HFF-Myc (cell line): Measurements from ENCODE around the gene GAS7.

Experiments
- DNase-seq: peaks from one replicate; pipeline ENCODE4 v3.0.0-alpha.2; 2011; ENCODE audit warnings: low read depth; ENCODE audit errors: extremely low read depth
- H3K4me3 ChIP-seq: replicated peaks from 2 replicates; pipeline ENCODE4 v1.5.1; 2011; ENCODE audit warnings: low read depth, mild to moderate bottlenecking, control low read depth, low read length
- TF ChIP-seq, protein P1 (sequence below): IDR thresholded peaks from 2 replicates; pipeline ENCODE4 v1.5.1; 2012; ENCODE audit warnings: mild to moderate bottlenecking, low read depth, low read length, control low read depth; ENCODE audit errors: missing control alignments

GAS7 gene

DNA sequence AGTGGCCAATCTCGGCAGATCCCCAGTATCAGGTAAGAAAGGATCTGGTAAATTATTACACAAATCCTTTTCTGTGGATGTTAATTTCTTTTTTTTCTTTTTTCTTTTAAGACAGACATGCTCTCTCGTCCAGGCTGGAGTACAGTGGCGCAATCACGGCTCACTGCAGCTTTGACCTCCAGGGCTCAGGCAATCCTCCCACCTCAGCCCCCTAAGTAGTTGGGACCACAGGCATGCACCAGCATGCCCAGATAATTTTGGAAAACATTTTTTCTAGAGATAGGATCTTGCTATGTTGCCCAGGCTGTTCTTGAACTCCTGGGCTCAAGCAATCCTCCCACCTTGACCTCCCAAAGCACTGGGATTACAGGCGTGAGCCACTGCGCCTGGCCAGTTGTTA lies 54.0 kb downstream of the GAS7 start:
- no peak overlapping the region for H3K4me3 ChIP-seq
- no peak for DNase-seq
- TF ChIP-seq, protein P1, sequence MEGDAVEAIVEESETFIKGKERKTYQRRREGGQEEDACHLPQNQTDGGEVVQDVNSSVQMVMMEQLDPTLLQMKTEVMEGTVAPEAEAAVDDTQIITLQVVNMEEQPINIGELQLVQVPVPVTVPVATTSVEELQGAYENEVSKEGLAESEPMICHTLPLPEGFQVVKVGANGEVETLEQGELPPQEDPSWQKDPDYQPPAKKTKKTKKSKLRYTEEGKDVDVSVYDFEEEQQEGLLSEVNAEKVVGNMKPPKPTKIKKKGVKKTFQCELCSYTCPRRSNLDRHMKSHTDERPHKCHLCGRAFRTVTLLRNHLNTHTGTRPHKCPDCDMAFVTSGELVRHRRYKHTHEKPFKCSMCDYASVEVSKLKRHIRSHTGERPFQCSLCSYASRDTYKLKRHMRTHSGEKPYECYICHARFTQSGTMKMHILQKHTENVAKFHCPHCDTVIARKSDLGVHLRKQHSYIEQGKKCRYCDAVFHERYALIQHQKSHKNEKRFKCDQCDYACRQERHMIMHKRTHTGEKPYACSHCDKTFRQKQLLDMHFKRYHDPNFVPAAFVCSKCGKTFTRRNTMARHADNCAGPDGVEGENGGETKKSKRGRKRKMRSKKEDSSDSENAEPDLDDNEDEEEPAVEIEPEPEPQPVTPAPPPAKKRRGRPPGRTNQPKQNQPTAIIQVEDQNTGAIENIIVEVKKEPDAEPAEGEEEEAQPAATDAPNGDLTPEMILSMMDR, result no peak

DNA sequence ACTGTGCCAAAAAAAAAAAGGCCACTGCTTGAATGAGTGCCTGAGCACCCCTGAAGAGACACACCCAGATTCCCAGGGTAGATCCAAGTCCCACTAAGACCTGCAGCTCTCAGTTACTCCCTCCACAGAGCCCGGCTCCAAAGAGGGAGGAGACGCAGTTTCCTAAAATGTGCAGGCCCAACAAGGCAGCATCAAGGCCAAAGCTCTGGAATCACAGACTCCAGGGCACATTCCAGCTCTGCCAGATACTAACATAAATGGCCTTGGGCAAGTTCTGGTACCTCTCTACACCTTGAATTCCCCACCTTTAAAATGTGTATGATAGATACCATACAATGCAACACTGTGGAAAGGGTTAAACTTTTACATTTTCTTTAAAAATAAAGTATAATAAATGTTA lies 57.0 kb downstream of the GAS7 start:
- no peak overlapping the region for H3K4me3 ChIP-seq
- TF ChIP-seq, protein P1, result no peak
- DNase-seq, result no peak

DNA sequence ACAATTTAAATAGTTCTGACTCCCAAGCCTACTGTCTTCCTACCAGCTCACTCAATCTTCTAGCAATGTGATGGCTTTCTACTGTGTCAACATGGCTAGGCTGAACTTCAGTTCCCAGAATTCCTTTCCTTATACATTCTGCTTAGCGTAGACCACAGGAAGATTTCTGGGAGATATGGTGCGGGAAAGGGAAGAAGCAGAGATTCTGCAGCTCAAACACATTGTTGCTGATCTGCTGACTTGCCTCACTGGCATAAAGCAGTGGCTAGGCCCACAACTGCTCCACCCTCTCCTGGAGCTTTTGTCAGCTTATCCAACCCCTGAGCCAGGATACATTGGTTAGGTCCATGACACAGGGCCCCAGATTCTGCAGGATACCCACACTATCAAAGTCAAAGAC lies 58.8 kb downstream of the GAS7 start:
- TF ChIP-seq, protein P1, result no peak
- no peak overlapping the region for H3K4me3 ChIP-seq
- no peak for DNase-seq

DNA sequence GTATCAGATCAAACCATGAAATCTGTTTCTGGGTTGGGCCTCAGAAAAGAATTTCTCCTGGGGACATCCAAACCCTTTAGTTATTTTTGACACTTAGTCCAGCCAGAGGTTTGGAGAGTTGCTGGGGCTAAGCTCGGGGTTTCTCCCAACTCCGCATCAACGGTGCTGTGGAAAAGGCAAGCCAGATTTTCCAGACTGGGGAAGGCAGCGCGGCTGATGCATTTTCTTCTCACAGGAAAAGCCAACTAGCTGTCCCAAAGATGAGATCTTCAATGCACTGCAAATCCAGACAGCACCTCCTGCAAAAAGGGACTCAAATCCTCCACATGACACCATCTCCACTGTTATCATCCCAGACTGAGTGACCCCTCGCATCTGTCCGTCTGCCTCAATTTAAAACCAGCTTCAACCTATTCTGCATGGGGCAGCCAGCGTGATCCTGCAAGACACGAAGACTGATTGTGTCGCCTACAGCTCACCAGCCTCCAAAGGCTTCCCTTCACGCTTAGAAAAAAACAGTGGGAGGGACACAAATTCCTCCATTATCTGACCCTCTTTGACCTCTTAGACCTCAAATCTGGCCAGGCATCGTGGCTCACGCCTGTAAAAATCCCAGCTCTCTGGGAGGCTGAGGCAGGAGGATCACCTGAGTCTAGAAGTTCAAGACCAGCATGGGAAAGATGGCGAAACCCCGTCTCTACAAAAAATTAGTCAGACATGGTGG lies 62.0 kb downstream of the GAS7 start:
- TF ChIP-seq, protein P1, result no peak
- H3K4me3 ChIP-seq, result no peak overlapping the region
- no peak for DNase-seq

DNA sequence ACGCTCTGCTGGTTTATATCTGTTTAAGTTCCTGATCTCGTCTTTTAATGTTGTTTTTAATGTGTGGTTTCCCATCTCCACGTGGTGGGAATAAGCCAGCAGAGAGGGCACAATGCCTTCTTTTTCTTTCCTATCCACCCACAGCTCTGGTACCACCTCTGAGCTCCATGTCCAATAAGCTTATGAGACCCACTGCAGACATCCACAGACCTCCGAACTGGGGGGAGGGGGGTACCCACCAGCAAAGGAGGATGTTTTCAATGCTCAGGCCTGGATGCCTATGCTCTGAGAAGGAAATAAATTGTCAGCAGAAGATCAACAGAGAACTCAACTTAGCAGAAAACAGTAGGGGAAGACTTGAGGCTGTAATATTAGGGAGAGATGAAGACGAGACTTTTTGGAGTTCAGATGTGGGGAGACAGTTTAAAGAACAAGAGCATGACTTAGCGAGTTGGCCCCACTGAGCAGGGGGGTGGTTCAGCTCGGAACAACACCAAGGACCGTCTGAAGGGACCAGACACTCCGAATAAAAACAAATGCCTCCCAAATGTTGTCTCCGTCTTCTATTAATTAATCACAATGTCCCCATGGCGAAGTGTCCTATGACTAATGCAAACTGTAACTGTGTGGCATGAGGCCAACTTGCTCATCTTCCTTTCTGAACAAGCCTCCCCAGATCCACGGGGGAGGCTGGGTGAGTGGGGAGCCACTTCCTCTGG lies 62.7 kb downstream of the GAS7 start:
- TF ChIP-seq, protein P1, result no peak
- no peak for DNase-seq
- no peak overlapping the region for H3K4me3 ChIP-seq

DNA sequence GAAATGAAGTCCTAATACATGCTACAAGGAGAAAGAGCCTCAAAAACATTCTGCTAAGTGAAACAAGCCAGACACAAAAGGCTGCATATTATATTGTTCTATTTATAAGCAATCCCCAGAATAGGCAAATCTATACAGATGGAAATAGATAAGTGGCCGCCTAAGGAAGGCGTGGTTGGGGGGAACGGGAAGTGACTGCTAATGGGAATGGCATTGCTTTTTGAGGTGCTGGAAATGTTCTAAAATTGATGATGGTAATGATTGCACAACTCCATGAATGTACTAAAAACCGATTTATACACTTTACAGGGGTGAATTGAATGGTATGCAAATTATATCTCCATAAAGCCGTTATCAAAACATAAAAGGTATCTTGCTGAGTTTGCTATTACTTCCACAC lies 67.7 kb downstream of the GAS7 start:
- TF ChIP-seq, protein P1, result no peak
- no peak overlapping the region for H3K4me3 ChIP-seq
- DNase-seq, result no peak

DNA sequence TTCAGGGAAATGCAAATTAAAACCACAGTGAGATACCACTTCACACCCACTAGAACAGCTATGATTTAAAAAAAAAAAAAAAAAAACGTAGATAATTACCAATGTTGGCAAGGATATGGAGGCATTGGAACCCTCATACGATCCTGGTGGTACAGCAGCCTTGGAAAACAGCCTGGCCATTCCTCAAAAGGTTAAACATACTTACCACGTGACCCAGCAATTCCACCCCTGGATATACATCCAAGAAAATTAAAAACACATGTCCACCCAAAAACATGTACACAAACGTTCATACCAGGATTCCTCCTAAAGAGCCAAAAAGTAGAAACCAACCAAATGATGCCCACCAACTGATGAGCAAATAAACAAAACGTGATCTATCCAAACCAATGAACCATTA lies 68.1 kb downstream of the GAS7 start:
- H3K4me3 ChIP-seq, result no peak overlapping the region
- TF ChIP-seq, protein P1, result no peak
- DNase-seq, result no peak
